Neural cell (in vitro differentiated cells): ENCODE results near the gene TEKT2. TPM values are rescaled to one million over a fixed set of nuclear protein-coding genes. Genes with fewer than 3 reads are reported as not detected.

ENCODE experiments used
- H2AFZ ChIP-seq: fragments of 200-600, 300-800 bp; sonication (generic), shearing (Covaris generic); 2 replicates; pipeline ENCODE4 v1.6.0; 2014; ENCODE audit warnings: low read depth, mild to moderate bottlenecking, antibody characterized with exemption, low read length, moderate library complexity
- H3F3A ChIP-seq: fragments of 200-600 bp; shearing (Covaris generic); 2 replicates; pipeline ENCODE4 v1.6.1; 2016; ENCODE audit warnings: mild to moderate bottlenecking, moderate library complexity, mixed read lengths, antibody characterized with exemption, low read length; ENCODE audit not compliant: insufficient read depth, poor library complexity, severe bottlenecking
- H3K27ac ChIP-seq: fragments of 200-600, 300-800 bp; sonication (generic), shearing (Covaris generic); 2 replicates; pipeline ENCODE4 v1.5.1; 2014; ENCODE audit warnings: mild to moderate bottlenecking, low read length, moderate library complexity
- H3K27me3 ChIP-seq: fragments of 300-800, 200-600 bp; sonication (generic), shearing (Covaris generic); 2 replicates; pipeline ENCODE4 v1.6.0; 2014; ENCODE audit warnings: mild to moderate bottlenecking, low read depth, low read length, moderate library complexity; ENCODE audit not compliant: insufficient read depth
- H3K36me3 ChIP-seq: fragments of 300-800, 200-600 bp; sonication (generic), shearing (Covaris generic); 2 replicates; pipeline ENCODE4 v1.5.1; 2014; ENCODE audit warnings: mild to moderate bottlenecking, antibody characterized with exemption, low read length, moderate library complexity; ENCODE audit not compliant: insufficient read depth
- H3K4me2 ChIP-seq: fragments of 300-800, 200-600 bp; sonication (generic), shearing (Covaris generic); 2 replicates; pipeline ENCODE4 v1.6.0; 2014; ENCODE audit warnings: mild to moderate bottlenecking, low read length
- H3K4me3 ChIP-seq: fragments of 300-800, 200-600 bp; sonication (generic), shearing (Covaris generic); 2 replicates; pipeline ENCODE4 v1.5.1; 2014; ENCODE audit warnings: mild to moderate bottlenecking, low read length, moderate library complexity
- H3K79me2 ChIP-seq: fragments of 200-600 bp; shearing (Covaris generic); replicated peaks from 2 replicates; pipeline ENCODE4 v1.6.0; 2014; ENCODE audit warnings: mild to moderate bottlenecking, low read length, moderate library complexity; ENCODE audit not compliant: insufficient read depth
- H3K9ac ChIP-seq: fragments of 300-800, 200-600 bp; sonication (generic), shearing (Covaris generic); 2 replicates; pipeline ENCODE4 v1.6.1; 2016; ENCODE audit warnings: mild to moderate bottlenecking, low read length, mixed read lengths
- H3K9me2 ChIP-seq: fragments of 200-600 bp; shearing (Covaris generic); 2 replicates; pipeline ENCODE4 v1.6.1; 2016; ENCODE audit warnings: mild to moderate bottlenecking, low read length, mixed read lengths; ENCODE audit not compliant: insufficient read depth
- H3K9me3 ChIP-seq: fragments of 200-600, 300-800 bp; sonication (generic), shearing (Covaris generic); 2 replicates; pipeline ENCODE4 v1.6.1; 2016; ENCODE audit warnings: mild to moderate bottlenecking, mixed run types, low read length, moderate library complexity, mixed read lengths
- H4K20me1 ChIP-seq: fragments of 200-600 bp; shearing (Covaris generic); 2 replicates; pipeline ENCODE4 v1.6.1; 2016; ENCODE audit warnings: mild to moderate bottlenecking, mixed run types; ENCODE audit not compliant: insufficient read depth
- CTCF ChIP-seq: fragments of 450-650 bp; IDR thresholded peaks from 2 replicates; pipeline ENCODE4 v1.5.1; 2014; ENCODE audit warnings: antibody characterized with exemption, mild to moderate bottlenecking, moderate library complexity; ENCODE audit not compliant: poor library complexity, severe bottlenecking
- EZH2 ChIP-seq: fragments of 200-600, 300-800 bp; shearing (Covaris generic), sonication (generic); IDR thresholded peaks from 2 replicates; pipeline ENCODE4 v1.6.1; 2014; ENCODE audit warnings: antibody characterized with exemption, low read length, borderline replicate concordance, mild to moderate bottlenecking; ENCODE audit not compliant: insufficient read depth, poor library complexity, severe bottlenecking
- MXI1 ChIP-seq: fragments of 450-650 bp; conservative IDR thresholded peaks from 2 replicates; pipeline ENCODE4 v1.6.1; 2014; ENCODE audit warnings: antibody characterized with exemption, mild to moderate bottlenecking; ENCODE audit not compliant: poor library complexity, severe bottlenecking
- RAD21 ChIP-seq: fragments of 450-650 bp; conservative IDR thresholded peaks from 2 replicates; pipeline ENCODE4 v1.6.1; 2014; ENCODE audit warnings: antibody characterized with exemption, mild to moderate bottlenecking, moderate library complexity
- REST ChIP-seq: IDR thresholded peaks from 2 replicates; pipeline ENCODE4 v1.6.1; 2012; ENCODE audit warnings: borderline replicate concordance
- SMC3 ChIP-seq: fragments of 450-650 bp; conservative IDR thresholded peaks from 2 replicates; pipeline ENCODE4 v1.6.1; 2014; ENCODE audit warnings: antibody characterized with exemption, mild to moderate bottlenecking, moderate library complexity; ENCODE audit not compliant: poor library complexity
- TAF1 ChIP-seq: IDR thresholded peaks from 2 replicates; pipeline ENCODE4 v1.6.1; 2012; ENCODE audit warnings: low read depth
- polyA plus RNA-seq: library from polyadenylated mRNA; depleted of rRNA; stranded (reverse); fragments of >200 nt; gene quantifications from 2 replicates; pipeline ENCODE4 v1.2.3, GENCODE V29; 2014

Gene TEKT2
- polyA plus RNA-seq, 1 donor from 2014 or later = 32.1 TPM

GRCh38 chr1:36119456-36119855 is 35.6 kb downstream of the TEKT2 start:
- Histone ChIP-seq H3F3A (no peaks in the 10 kb centered on the region), H3K27me3 (peaks cover 23% of the 10 kb centered on the region), H3K4me2 (no peak overlapping the region), H3K36me3 (no peaks in the 10 kb centered on the region), H3K9me3 (no peaks in the 10 kb centered on the region), H2AFZ (no peak overlapping the region), H3K27ac (no peak overlapping the region), H3K79me2 (no peaks in the 10 kb centered on the region), H3K9me2 (no peaks in the 10 kb centered on the region), H3K4me3 (no peak overlapping the region), H3K9ac (no peak overlapping the region), H4K20me1 (no peaks in the 10 kb centered on the region)
- TF ChIP-seq SMC3 (no peak), REST (no peak), RAD21 (no peak), MXI1 (no peak), EZH2 (no peak)

GRCh38 chr1:36122062-36123030 is 38.5 kb downstream of the TEKT2 start:
- H3K9ac ChIP-seq = no peak overlapping the region
- no peak for TF ChIP-seq REST
- TF ChIP-seq CTCF = no peak
- no peak for TF ChIP-seq TAF1
- TF ChIP-seq MXI1 = no peak
- no peak for TF ChIP-seq SMC3
- no peak for TF ChIP-seq RAD21
- H3K79me2 ChIP-seq = no peaks in the 10 kb centered on the region
- H3K9me3 ChIP-seq = no peaks in the 10 kb centered on the region
- peaks cover 45% of the 10 kb centered on the region for H3K27me3 ChIP-seq
- H3F3A ChIP-seq = no peaks in the 10 kb centered on the region
- H3K4me2 ChIP-seq = no peak overlapping the region
- no peak overlapping the region for H3K4me3 ChIP-seq
- H3K27ac ChIP-seq = no peak overlapping the region
- no peaks in the 10 kb centered on the region for H4K20me1 ChIP-seq
- H3K9me2 ChIP-seq = no peaks in the 10 kb centered on the region
- no peaks in the 10 kb centered on the region for H3K36me3 ChIP-seq
- H2AFZ ChIP-seq = no peak overlapping the region
